ENCODE data around the gene SLC25A33. TPM values are rescaled to one million over a fixed set of nuclear protein-coding genes. Genes with fewer than 3 reads are reported as not detected.

The SLC25A33 gene
- total RNA-seq, 1 experiment from 2014 or later, result 14.1 TPM

DNA sequence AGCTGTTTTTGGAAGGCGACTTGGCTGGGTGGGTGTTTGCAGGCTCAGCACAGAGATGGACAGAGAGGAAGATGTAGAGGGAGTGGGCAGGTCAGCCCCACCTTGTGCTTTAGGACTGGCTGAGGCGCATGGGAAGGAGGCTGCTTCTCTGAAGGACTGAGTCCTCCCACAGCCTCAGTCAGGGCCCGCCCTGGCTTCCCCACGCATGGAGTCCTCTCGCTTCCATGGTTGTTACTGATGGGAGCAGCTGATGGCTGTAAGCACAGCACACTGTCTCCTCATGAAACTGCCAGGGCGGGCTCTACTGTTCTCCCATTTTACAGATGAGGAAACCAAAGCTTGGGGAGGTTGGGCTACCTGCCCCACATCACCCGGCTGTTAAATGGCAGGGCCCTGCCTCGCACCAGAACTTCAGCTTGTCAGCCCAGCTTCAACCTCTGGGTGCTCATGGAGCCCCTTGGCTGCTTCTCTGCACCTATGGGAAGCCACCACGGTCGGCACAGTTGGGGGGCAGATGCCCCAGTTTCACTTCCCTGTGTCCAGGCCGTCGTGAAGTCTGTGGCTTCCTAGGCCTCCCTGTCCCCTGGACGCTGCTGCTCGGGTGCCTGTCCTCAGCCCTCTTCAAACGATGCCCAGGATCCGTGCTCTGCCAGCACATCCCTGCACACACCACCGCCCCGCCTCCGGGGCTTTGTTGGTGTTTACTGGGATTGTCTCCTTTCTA, 51.8 kb downstream of the SLC25A33 start:
- ChIA-PET POLR2A (ENCODE audit: low non-redundant PET) (no interaction called here), CTCF (no interaction called here)
- Histone ChIP-seq H3K4me1 (ENCODE audit: insufficient read depth, low read length, poor library complexity, severe bottlenecking) (peaks cover 51% of the 10 kb centered on the region), H3K27ac (ENCODE audit: low read depth, low read length, poor library complexity, severe bottlenecking) (peak overlapping the region; percentile 72), H3K4me3 (ENCODE audit: low read depth, low read length, poor library complexity, severe bottlenecking) (peak overlapping the region; percentile 91), H3K9me3 (ENCODE audit: low read depth, low read length, poor library complexity, severe bottlenecking) (no peaks in the 10 kb centered on the region), H3K27me3 (replicated peaks; ENCODE audit: insufficient read depth, low read depth, low read length, poor library complexity) (no peaks in the 10 kb centered on the region), H3K36me3 (ENCODE audit: insufficient read depth, low read length, poor library complexity, severe bottlenecking) (no peaks in the 10 kb centered on the region)
- TF ChIP-seq, protein P1, sequence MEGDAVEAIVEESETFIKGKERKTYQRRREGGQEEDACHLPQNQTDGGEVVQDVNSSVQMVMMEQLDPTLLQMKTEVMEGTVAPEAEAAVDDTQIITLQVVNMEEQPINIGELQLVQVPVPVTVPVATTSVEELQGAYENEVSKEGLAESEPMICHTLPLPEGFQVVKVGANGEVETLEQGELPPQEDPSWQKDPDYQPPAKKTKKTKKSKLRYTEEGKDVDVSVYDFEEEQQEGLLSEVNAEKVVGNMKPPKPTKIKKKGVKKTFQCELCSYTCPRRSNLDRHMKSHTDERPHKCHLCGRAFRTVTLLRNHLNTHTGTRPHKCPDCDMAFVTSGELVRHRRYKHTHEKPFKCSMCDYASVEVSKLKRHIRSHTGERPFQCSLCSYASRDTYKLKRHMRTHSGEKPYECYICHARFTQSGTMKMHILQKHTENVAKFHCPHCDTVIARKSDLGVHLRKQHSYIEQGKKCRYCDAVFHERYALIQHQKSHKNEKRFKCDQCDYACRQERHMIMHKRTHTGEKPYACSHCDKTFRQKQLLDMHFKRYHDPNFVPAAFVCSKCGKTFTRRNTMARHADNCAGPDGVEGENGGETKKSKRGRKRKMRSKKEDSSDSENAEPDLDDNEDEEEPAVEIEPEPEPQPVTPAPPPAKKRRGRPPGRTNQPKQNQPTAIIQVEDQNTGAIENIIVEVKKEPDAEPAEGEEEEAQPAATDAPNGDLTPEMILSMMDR (conservative IDR thresholded peaks at IDR 0.05; ENCODE audit: low read depth, low read length), result no peak
- no peak for TF ChIP-seq EZH2 (IDR thresholded peaks at IDR 0.05; ENCODE audit: borderline replicate concordance, low read depth, low read length, poor library complexity, severe bottlenecking)
- intact Hi-C loops (cut with micrococcal nuclease; ENCODE audit: unreplicated experiment), result no loop called here
- BruUV-seq (replicated peaks), result no TSS peak
- DNase-seq (ENCODE audit: low spot score), result no peak

DNA sequence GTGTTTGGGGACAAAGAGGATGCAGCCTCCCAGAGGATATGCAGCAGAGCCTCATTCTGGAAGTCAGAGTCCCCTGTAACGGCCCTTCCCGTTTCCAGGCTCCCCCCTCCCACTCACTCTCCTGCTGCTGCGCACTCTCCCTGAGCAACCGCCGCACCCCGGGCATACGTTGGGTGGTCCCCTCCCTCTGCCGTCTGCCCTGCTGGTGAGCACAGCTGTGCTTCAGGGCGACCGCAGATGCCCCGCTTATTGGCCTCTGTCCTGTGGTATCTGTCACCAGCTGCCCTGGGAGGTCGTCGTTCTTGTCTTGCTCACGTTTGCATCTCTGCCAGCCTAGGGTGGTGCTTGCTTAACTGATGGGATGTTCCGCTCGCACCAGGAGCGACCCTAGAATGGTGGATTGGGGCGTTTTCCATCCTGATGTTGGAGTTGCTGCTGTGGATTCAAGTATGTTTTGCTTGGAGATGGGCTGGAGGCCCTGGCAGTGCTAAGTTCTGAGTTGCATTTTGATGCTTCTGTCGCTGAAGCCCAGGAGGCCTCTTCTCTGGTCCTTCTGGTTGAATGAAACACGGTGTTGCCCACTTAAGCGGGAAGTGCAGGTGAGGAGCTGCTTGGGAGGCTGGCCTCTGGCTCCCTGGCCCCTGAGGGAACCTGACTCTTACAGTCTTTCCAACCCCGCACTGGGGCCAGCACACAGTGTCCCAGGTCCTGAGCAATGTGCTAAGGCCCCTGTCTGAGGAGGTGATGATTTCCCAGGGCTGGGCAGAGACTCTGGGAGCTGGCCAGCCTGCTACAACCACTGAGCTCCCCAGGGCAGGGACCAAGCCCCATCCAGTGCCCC, 52.6 kb downstream of the SLC25A33 start:
- Histone ChIP-seq H3K4me1 (ENCODE audit: insufficient read depth, low read length, poor library complexity, severe bottlenecking) (peaks cover 53% of the 10 kb centered on the region), H3K4me3 (ENCODE audit: low read depth, low read length, poor library complexity, severe bottlenecking) (no peak overlapping the region), H3K27ac (ENCODE audit: low read depth, low read length, poor library complexity, severe bottlenecking) (peak overlapping the region; percentile 72), H3K27me3 (replicated peaks; ENCODE audit: insufficient read depth, low read depth, low read length, poor library complexity) (no peaks in the 10 kb centered on the region), H3K9me3 (ENCODE audit: low read depth, low read length, poor library complexity, severe bottlenecking) (no peaks in the 10 kb centered on the region), H3K36me3 (ENCODE audit: insufficient read depth, low read length, poor library complexity, severe bottlenecking) (peaks cover 2% of the 10 kb centered on the region)
- intact Hi-C loops (cut with micrococcal nuclease; ENCODE audit: unreplicated experiment), result no loop called here
- no peak for DNase-seq (ENCODE audit: low spot score)
- TF ChIP-seq, protein P1 (conservative IDR thresholded peaks at IDR 0.05; ENCODE audit: low read depth, low read length), result no peak
- no peak for TF ChIP-seq EZH2 (IDR thresholded peaks at IDR 0.05; ENCODE audit: borderline replicate concordance, low read depth, low read length, poor library complexity, severe bottlenecking)
- POLR2A ChIA-PET (ENCODE audit: low non-redundant PET), result interaction anchor here (0.6 kb wide), 1 partner anchor 355 kb away, joined by 6 read pairs; no protein-coding TSS in a partner anchor
- CTCF ChIA-PET, result no interaction called here
- no TSS peak for BruUV-seq (replicated peaks)

DNA sequence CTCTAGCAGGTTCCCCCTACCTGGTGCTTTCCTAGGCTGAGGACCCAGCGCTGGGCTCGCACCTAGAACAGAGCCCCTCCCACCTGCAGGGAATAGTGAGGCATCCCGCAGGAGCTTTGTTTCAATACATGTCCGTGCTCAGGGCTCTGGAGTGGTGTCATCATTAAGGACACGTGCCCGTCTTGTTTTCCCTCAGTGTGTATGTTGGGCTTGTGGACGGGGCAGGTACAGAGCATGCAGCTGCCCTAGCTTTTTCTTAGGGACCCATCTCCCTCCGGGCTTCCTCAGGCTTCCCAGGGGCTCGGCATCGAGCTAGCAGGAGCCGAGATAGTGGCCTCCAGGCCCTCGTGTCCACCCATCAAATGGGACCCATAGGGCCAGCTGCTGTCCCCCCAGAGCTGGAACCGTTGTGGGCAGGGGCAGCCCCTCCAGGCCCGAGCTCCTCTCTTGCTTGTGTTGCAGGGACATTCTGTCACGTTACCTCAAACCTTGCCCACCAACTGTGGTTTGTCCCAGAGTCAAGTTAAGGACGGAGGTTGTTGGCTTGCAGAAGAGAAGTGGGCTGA, 53.3 kb downstream of the SLC25A33 start:
- CTCF ChIA-PET, result no interaction called here
- TF ChIP-seq, protein P1 (conservative IDR thresholded peaks at IDR 0.05; ENCODE audit: low read depth, low read length), result no peak
- no peak for TF ChIP-seq EZH2 (IDR thresholded peaks at IDR 0.05; ENCODE audit: borderline replicate concordance, low read depth, low read length, poor library complexity, severe bottlenecking)
- no peaks in the 10 kb centered on the region for H3K9me3 ChIP-seq (ENCODE audit: low read depth, low read length, poor library complexity, severe bottlenecking)
- H3K27me3 ChIP-seq (replicated peaks; ENCODE audit: insufficient read depth, low read depth, low read length, poor library complexity), result no peaks in the 10 kb centered on the region
- no peak overlapping the region for H3K4me3 ChIP-seq (ENCODE audit: low read depth, low read length, poor library complexity, severe bottlenecking)
- no TSS peak for BruUV-seq (replicated peaks)
- intact Hi-C loops (cut with micrococcal nuclease; ENCODE audit: unreplicated experiment), result no loop called here
- peak overlapping the region; percentile 72 for H3K27ac ChIP-seq (ENCODE audit: low read depth, low read length, poor library complexity, severe bottlenecking)
- H3K36me3 ChIP-seq (ENCODE audit: insufficient read depth, low read length, poor library complexity, severe bottlenecking), result peaks cover 8% of the 10 kb centered on the region
- H3K4me1 ChIP-seq (ENCODE audit: insufficient read depth, low read length, poor library complexity, severe bottlenecking), result peaks cover 53% of the 10 kb centered on the region
- no peak for DNase-seq (ENCODE audit: low spot score)
- POLR2A ChIA-PET (ENCODE audit: low non-redundant PET), result interaction anchor here (0.6 to 0.7 kb wide), 2 partner anchors 38 to 355 kb away, joined by 3 to 6 read pairs; no protein-coding TSS in a partner anchor

All from A673 (cell line).